HT1080 (cell line): Measurements from ENCODE around the gene ZMIZ2. TPM values are rescaled to one million over a fixed set of nuclear protein-coding genes. Genes with fewer than 3 reads are reported as not detected.

Source experiments
- DNase-seq: peaks from one replicate; pipeline ENCODE4 v3.0.0-alpha.2; 2015; ENCODE audit warnings: low read depth
- total RNA-seq: library from RNA; depleted of rRNA; stranded (reverse); fragments of >200 nt; shearing (Covaris generic); gene quantifications from 2 replicates; pipeline ENCODE4 v1.2.3, GENCODE V29; 2014

Gene ZMIZ2
- total RNA-seq, 1 experiment from 2014 or later: 17.8 TPM

- DNase-seq: no peak
These were observed 7.3 kb downstream of the ZMIZ2 start for GRCh38 chr7:44755698-44756627.

GRCh38 chr7:44756904-44757303 lies 8.3 kb downstream of the ZMIZ2 start:
- no peak for DNase-seq

- DNase-seq: no peak
These were observed 8.7 kb downstream of the ZMIZ2 start for GRCh38 chr7:44757311-44757710.

GRCh38 chr7:44757739-44758138 lies 9.1 kb downstream of the ZMIZ2 start:
- no peak for DNase-seq

DNA sequence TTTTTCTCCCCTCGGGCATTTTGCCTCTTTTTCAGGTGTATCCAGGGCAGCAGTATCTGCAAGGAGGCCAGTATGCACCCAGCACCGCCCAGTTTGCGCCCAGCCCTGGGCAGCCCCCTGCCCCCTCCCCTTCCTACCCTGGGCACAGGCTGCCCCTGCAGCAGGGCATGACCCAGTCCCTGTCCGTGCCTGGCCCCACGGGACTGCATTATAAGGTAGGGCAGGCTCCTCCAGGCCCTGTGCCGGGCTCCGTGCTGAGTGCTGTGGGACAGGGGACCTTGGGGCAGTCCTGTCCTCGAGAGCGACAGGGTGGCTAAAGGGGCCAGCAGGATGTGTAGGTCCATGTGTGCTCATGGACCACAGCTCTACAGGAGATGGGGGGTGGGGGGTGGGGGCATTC lies 10.6 kb downstream of the ZMIZ2 start:
- no peak for DNase-seq

DNA sequence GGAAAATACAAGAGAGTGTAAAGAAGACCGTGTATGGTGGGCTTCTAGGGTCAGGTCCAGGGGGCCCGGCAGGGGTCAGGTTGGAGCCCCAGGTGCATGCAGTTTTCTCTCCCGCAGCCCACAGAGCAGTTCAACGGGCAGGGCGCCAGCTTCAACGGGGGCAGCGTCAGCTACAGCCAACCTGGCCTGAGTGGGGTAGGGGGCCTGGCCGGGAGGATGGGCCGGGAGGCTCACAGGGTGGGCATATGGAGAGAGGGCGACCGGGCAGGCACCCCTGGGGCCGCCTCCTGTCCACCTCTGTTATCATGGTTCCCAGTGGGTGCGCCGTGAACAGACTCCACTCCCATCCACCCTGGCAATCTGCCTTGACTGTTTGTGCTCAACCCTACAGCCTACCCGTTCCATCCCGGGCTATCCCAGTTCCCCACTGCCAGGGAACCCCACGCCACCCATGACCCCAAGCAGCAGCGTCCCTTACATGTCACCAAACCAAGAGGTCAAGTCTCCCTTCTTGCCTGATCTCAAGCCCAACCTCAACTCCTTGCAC lies 11.5 kb downstream of the ZMIZ2 start:
- no peak for DNase-seq

DNA sequence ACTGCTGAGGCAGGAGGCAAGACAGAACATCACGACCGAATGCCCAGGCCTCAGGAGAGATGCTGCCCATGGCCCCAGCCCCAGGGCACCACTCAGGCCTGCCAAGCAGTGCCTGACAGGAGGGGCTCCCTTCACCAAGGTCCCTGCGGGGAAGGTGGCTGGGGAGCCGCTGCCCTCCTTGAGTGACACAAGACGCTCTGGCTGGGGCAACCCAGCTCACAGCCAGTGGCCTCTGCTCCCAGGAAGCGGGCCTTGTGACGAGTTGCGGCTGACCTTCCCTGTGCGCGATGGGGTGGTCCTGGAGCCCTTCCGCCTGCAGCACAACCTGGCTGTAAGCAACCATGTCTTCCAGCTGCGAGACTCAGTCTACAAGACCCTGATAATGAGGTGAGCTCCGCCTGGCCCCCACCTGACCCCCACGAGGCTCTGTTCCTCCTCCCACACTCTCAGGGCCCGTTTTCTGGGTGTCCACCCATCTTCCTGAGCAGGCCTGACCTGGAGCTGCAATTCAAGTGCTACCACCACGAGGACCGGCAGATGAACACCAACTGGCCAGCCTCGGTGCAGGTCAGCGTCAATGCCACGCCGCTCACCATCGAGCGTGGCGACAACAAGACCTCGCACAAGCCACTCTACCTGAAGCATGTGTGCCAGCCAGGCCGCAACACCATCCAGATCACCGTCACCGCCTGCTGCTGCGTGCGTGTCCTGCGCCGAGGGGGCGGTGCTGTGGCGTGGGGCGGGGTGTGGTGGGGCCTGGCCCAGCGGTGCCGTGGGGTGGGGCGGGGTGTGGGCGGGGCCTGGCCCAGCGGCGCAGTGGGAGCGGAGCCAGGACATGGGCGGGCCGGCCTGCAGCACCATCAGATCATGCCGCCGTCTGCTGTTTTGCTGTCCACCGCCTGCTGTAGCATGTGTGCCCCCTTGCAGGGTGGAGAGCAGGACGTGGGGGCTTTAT lies 12.8 kb downstream of the ZMIZ2 start:
- DNase-seq: no peak

GRCh38 chr7:44762300-44762699 lies 13.7 kb downstream of the ZMIZ2 start:
- DNase-seq: no peak

- DNase-seq: no peak
These were observed 14.3 kb downstream of the ZMIZ2 start for GRCh38 chr7:44762726-44763522.

GRCh38 chr7:44764081-44764480 lies 15.4 kb downstream of the ZMIZ2 start:
- no peak for DNase-seq

GRCh38 chr7:44764665-44765578 lies 16.3 kb downstream of the ZMIZ2 start:
- no peak for DNase-seq

DNA sequence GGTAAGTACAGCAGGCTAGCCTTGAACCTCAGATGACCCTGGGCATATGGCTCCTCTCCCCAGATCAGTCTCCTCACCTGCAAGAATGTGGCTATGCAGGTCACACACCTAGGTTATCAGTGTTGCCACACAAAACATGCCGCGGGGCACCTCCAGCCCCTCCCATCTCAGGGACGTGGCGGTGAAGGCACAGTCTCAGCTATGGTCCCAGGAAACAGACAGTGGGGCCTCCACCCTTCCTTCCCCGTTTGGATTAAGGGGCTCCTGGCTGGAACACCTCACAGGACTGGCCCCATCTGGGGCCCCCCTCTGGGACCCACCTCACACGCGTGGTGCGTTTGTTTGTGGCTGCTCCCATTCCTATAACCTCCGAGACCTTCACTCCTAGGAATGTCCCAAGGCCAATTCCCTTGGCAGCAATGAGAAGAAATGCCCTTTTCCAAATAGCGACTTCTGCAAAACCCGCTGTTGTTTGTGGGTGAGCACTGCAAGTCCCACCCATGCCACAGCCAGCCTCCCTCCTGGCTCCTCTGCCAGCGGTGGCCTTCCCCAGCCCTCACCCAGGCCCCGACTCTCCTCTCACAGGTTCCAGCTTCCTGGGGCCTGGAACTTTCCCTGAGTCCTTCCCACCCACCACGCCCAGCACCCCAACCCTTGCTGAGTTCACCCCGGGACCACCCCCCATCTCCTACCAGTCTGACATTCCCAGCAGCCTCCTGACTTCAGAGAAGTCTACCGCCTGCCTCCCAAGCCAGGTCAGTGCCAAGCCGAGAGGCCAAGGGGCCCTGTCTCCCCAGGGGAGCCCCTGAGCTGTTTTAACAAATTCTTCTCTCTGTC lies 17.1 kb downstream of the ZMIZ2 start:
- no peak for DNase-seq

DNA sequence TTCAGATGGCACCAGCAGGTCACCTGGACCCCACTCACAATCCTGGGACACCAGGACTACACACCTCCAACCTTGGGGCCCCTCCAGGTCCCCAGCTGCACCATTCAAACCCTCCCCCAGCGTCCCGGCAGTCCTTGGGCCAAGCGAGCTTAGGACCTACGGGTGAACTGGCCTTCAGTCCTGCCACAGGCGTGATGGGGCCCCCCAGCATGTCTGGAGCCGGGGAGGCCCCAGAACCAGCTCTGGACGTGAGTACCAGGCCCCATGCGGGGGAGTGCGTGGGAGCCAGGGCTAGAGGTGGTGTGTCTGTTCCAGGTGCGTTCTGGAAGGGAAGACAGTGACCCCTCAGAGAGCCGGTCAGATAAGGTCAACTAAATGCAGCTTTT lies 17.8 kb downstream of the ZMIZ2 start:
- no peak for DNase-seq

- DNase-seq: no peak
These were observed 18.7 kb downstream of the ZMIZ2 start for GRCh38 chr7:44767134-44767911.

GRCh38 chr7:44767912-44768627 lies 19.4 kb downstream of the ZMIZ2 start:
- no peak for DNase-seq

GRCh38 chr7:44768628-44769371 lies 20.2 kb downstream of the ZMIZ2 start:
- no peak for DNase-seq

GRCh38 chr7:44769376-44769775 lies 20.7 kb downstream of the ZMIZ2 start:
- DNase-seq: no peak
